Activated CD4-positive, alpha-beta T cell treated with anti-CD3 and anti-CD28 coated beads for 4 hours (primary cell): ENCODE data around the gene SUGT1.
A peak's percentile ranks its signal among the peaks of the same experiment; 100 is the strongest.

ENCODE experiments used
- DNase-seq, 2 donors: peaks; one replicate each; pipeline ENCODE4 v3.0.0-alpha.2; 2020

Gene SUGT1

DNA sequence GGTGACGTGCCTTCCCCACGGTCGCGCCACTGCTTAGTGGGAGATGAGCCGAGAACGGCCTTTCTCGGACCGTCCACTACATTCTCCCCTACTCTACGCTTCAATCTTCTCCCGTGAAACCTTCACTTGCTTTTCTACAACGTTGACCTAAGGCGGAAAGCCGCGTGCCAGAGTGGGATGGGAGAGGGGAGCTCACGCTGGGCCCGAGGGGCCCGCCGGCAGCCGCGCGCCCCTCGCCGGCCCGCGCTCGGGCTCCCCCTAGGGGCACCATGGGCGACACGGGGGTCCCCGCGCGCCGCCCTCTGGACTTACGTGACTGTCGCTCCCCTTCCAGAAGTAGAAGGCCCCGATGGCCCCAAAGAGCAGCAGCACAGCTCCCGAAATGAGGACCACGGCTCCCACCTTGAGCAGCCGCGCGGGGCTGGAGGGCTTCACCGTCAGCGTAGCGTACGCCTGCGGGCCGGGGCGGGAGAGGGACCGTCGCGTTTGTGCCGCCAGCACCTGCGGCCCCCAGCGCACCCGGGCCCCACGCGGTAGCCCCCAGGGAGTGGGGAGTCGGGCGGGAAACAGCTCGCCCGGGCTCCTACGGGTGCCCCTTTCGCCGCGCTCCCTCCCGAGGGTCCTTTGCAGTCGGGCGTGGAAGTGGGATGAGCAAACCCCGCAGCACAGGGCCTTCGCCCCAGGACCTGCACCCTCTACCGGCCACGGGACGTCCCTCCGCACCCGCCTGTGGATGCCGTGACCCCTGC is 86.3 kb downstream of the SUGT1 start:
- DNase-seq = peak in 1 of 2 donors; percentile 6

DNA sequence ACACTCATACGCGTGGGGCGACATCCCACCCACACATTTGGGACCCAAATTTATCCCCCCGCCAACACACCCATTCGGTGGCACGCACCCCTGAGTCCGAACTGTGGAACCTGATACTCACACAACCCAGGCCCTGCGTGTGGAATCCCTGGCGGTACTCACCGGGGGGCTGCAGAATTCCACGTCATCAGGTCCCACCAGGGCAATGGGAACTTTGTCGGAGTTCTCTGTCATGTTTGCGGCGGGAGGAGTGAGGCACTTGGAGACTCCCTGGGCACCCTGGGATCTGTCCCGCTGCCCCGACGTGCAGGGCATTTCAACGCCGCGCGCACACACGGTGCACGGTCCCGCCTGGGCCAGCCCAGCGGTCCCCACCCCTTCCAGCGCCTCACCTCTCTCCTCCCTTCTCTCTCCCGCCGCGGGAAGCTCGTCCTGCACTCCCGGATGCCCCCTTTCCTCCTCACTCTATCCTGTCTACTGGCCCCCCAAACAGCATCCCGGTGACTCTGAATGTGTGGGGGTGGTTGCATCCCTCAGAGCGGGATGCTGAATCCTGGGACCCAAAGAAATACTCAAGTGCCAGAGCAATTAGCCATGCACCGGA is 86.9 kb downstream of the SUGT1 start, which contains the start of gene CNMD:
CNMD (minus strand) TSS at position 353 of the 604 bp plus-strand sequence; CDS start at position 234, 119 bp downstream.
- no peak for DNase-seq

DNA sequence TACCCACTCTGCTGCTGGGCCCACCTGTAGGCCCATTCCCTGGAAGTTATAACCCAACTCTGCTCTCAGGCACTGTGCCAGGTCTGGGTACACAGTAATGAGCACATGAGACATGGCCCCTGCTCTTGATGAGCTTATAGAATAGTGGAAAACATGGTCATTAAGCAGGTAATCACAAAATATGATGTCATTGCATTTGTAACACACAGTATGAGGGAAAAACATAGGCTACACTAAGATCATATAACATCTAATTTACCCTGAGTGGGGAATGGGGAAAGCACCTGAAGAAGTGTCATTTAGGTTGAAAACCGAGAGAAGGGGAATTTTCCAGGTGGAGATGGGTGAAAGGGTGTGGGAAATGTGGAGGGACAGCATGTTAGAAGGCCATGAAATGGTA is 90.9 kb downstream of the SUGT1 start:
- no peak for DNase-seq

DNA sequence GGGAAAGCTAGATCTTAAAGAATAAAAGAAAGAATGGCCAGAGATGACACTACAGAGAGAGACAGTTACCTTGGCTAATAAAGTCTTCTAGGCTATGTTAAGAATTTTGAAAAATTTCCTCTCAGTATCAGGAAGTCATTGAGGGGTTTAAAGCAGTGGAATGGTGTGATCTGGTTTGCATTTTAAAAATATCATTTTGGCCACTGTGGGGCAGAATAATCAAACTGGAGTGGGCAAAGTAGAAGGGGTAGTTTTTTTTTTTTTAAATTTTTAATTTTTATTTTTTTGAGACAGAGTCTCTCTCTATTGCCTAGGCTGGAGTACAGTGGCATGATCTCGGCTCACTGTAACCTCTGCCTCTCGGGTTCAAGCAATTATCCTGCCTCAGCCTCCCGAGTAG is 91.4 kb downstream of the SUGT1 start:
- no peak for DNase-seq

DNA sequence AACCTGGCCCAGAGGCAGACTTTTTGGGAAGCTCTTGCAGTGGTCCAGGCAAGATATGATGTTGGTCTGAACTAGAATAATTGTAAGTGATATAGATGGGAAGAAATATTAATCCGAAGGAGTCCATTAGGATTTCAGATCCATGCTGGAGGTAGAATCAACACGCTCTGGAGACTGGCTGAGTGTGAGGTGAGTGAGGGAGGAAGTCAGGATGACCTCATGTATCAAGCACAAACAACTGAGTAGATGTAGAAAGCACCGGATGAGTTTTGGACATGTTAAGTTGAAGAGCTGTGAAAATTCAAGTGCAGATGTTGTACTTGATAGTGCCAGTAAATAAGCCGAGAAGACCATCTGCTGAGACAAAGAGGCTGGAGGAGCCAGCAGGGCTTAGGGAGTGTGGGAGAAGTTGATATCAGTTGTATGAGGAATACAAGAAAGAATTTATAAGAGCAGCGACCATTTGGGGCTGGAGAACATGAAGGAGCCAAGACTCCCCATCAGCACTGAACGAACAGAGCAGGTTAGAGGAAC is 92.3 kb downstream of the SUGT1 start:
- no peak for DNase-seq

DNA sequence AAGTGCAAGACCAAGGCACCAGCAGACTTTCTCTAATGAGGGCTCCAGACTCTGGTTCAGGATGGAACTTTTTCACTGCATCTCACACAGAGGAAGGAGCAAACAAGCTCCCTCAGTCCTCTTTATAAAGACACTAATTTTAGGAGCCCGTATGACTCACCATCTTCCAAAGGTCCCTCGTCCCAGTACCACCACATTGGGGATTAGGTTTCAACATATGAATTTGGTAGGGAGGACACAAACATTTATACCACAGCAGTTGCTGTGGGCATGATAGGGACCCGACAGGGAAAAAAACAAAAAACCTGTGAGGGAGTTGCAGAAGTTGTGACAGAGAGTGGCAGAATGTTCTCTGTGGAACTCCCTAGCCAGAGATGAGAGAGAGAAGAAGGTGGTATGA is 93.5 kb downstream of the SUGT1 start:
- no peak for DNase-seq

DNA sequence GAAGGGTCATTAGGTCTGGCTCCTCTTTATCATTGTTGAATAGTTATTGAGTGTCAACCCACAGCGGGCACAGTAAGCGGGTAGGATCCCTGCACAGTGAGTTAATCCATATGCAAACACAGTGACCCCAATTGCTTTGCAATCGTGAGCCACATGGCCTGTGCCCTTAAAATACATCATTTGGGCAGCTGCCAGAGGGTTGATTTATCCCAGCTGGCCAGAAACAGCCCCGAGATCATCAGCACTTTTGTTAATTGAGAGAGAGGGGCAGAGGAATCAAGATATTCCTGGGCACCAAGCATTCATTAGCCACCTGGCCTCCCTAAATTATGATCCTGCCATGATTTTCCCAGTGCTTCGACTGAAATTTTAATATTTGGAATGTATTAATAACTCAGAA is 96.8 kb downstream of the SUGT1 start:
- no peak for DNase-seq
